ENCODE measurements around the gene MCCC2.

The MCCC2 gene

GRCh38 chr5:71706906-71707305 lies 119.8 kb downstream of the MCCC2 start:
- DNase-seq (ENCODE audit: insufficient read length, low spot score) (no peak), FAIRE-seq (no peak)
- TF ChIP-seq POU2F2 (IDR thresholded peaks at IDR 0.05; ENCODE audit: low read depth, low read length) = no peak
- TF ChIP-seq POLR2AphosphoS5 (IDR thresholded peaks at IDR 0.05; ENCODE audit: low read depth, low read length) = no peak
- TF ChIP-seq PAX5 (IDR thresholded peaks at IDR 0.05; ENCODE audit: insufficient read depth, low read length, severe bottlenecking) = no peak
- no peak for TF ChIP-seq TAF1 (IDR thresholded peaks at IDR 0.05; ENCODE audit: low read depth, low read length)
- no peak for TF ChIP-seq POLR2A (IDR thresholded peaks at IDR 0.05; ENCODE audit: low read depth, low read length)
- no peak for TF ChIP-seq SPI1 (IDR thresholded peaks at IDR 0.05; ENCODE audit: low read depth, low read length)

All from GM12891 (cell line).